NOMO-1 treated with dmso at 0.1 percent for 144 hours (cell line): ENCODE results near the gene COL26A1.

Experiments used
- DNase-seq: peaks from one replicate; lab custom pipeline; 2025; ENCODE audit not compliant: unreplicated experiment; lab: John Stamatoyannopoulos, UW

COL26A1 gene

DNA sequence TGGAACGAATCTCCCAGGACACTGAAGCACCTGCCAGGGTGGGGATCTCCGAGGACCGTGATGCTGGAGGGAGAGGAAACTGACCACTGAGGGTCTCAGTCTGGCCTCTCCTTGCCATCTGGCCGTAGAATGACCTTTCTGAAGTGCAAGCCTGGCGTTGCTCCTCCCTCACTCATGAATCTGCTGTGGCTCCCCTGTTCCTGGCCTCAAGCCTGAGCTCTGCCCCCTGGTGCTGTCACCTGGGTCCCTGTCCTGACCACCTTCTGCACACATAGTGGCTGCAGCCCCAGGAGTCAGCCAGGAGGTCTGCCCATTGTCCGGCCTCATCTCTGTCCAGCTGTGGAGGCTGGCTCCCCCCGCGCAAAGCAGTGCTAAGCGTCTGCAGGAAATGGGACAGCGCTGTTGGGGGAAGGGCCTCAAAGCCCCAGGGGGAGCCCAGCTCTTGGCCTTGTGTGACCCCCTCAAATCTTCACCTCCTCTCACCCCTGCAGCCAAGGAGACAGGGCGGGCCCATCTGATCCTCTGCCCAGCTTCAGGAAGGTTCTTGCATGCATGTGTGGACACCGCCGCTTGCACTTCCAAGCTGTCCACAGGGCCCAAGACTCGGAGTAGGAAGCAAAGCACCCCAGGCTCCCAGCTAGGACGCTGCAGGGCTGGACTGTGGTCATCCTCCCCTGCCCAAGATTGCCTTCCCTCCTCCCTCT is 200.7 kb downstream of the COL26A1 start:
- DNase-seq = no peak

DNA sequence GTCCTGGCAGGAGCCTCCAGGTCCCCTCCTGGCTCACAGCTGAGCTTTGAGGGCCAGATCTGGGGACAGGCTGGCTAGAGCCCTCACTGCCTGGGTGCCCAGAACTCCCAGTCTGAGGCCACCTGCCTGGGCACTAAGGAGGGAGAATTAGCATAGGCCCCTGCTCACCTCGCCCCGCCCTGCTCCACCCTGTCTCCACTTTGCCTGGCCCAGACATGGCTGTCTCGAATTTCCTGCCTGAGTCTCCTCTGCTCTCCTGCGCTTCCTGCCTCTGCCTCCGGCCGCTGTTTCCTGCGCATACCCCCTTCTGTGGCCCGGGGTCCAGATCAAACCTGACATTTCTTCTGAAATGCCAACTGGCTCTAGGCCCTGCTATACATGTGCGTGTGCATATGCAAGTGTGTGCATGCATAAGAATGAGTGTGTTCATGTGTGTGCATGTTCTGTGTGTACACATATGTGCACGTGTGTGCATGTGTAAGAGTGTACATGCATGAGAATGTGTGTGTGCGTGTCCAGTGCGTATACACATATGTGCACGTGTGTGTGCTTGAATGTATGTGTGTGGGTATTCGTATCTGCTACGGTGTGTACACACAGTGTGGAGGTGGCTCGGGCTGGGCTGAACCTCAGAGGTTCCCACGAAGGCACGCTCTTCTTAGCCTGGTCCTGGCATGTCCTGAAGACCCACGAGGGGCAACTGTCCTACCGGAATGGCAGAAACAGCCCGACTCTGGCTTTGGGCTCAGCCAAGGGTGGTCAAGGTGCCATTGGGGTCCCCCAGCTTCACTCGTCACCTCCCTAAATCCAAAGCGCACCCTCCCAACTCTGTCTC is 201.5 kb downstream of the COL26A1 start:
- DNase-seq = no peak

DNA sequence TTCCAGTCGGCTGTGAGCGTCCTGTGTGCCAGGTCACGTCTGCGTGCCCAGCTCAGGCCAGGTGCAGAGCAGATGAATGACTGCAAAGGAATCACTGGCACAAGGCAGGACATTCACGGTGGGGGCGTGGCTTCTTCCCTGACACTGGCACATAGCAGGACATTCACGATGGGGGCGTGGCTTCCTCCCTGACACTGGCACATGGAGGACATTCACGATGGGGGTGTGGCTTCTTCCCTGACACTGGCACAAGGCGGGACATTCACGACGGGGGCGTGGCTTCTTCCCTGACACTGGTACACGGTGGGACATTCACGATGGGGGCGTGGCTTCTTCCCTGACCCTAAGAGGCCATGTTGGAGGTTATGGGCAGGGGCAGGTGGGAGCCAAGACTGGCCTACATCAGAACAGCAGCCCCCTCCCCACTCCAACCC is 202.1 kb downstream of the COL26A1 start:
- no peak for DNase-seq

DNA sequence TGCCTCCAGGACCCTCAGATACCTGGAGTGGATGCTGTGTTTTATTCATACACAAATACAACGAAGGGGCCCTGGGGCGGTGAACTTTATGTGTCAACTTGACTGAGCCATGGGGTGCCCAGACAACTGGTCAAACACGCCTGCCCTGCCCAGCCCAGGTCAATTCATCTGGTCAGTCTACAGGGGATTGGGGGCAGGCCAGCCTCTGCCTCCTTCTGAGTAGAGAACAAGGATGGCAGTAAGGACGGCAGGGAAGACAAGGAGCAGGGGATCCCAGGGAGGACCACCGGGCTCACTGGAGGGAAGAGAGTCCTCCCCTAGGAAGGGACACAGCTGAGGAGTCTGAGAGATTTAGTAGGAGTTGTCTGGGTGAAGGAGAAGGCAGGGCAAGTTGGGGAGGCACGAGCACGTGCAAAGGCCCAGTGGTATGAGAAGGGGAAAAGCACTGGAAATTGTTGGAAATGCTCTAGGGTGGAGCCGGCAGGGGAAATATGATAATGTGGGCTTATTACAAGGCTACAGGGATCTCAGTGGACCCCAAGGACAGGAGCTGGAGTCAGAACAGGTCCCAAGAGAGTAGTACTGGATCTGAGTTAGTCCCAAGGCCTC is 203.0 kb downstream of the COL26A1 start:
- DNase-seq = no peak

DNA sequence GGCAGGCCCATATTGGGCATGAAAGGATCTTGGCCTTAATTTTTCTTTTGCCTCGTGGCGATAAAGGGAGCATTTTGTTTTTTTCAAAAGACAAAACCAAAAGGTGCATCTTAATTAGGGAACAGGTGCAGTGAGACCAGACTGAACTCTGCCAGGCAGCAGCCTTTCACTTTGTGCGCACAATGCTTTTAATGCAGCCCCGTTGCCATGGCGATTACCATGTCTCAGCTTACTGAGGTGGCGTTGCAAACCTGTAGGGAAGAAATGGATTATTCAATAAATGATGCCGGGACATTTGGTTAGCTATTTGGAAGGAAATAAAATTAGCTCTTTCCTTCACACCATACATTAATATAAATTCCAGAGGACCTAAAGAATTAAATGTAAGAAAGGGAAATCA is 204.6 kb downstream of the COL26A1 start:
- DNase-seq = no peak

DNA sequence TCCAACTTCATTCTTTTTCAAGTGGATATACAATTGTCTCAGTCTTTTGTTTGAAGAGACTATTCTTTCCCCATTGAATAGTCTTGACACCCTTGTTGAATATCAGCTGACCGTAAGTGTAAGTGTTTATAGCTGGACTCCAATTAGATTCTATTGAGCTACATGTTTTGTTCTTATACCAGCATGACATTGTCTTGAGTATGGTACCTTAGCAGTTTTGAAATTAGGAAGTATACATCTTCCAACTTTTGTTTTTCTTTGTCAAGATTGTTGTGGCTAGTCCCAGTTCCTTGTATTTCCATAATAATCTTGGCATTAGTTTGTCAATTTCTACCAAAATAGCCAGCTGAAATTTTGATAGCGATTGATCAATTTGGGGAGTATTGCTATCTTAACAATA is 209.5 kb downstream of the COL26A1 start:
- no peak for DNase-seq

DNA sequence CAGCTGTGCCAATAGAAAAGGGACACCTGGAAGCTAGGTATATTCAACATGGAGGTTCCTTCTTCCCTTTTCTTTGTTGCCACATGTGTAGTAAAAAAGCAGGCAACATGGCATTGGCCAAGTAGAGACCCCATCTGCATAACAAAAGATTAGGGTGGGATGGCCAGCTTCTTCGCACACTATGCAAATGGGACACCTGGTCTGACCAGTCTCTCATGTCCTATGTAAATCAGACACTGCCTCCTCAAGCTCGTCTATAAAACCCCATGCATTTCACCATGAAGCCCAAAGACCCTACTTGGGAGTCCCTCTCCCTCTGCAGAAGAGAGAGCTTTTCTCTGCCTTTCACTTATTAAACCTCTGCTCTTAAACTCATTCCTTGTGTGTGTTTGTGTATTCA is 212.5 kb downstream of the COL26A1 start:
- DNase-seq = no peak

DNA sequence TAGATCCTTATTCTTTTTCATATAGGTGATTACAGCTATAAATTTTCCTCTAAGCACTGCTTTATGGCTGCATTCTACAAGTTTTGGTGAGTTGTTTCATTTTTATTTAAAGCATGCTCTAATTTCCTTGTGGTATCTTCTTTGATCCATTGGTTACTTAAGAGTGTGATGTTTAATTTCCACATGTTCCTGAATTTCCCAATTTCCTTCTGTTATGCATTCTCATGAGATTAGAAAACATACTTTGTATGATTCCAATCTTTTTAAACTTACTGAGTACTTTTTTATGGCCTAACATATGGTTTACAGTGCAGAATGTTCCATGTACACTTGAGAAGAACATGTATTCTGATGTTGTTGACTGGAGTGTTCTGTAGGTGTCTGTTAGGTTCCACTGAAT is 213.0 kb downstream of the COL26A1 start:
- no peak for DNase-seq

DNA sequence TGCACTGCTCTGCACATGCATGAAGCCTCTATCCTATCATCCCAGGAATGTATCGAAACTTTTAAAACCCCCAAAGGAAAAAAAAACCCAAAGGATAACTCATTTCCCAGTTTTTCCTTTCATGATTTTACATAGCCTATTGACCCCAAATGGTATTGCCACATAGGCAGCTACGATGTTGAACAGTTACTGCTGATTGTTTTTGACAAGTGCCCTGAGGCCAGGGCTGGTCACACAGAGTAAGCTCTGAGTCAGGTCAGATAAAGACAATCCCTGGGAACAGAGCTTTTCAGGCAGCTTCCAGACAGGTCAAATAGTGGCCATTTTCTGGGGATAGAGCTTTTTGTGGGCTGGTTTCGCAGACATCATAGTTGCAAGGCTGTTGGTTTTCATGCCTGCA is 214.3 kb downstream of the COL26A1 start:
- no peak for DNase-seq

DNA sequence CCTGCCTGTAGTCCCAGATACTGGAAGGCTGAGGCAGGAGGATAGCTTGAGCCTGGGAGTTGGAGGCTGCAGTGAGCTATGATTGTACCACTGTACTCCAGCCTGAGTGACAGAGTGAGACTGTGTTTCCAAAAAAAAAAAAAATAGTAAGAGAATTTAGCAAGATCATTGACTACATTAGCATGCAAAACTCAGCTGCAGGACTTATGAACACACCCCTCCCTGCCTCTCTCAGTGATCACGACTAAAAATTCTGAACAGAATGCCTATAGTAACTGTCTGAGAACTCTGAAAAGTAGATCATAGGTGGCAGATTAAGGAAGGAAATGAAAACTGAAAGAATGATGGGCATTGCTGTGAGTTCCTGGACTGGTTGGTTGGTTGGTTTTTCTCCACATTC is 215.9 kb downstream of the COL26A1 start:
- DNase-seq = no peak

DNA sequence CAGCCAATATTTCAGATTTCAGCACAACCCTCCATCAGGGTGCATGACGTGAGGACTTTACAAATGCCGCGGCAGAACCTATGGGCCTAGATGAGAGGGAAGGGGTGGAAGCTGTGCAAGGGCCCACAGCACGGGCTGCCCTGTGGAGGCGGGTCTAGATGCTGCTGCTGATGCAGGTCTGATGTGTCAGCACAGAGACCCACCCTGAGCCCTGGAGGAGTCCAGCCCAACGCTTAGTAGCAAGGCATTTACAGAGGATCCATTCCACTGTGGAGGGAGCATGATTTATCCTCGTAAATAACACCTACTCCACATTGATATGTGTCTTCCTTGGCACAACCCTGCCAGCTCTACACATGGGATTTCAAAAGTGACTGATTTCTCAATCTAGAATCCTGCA is 217.9 kb downstream of the COL26A1 start:
- no peak for DNase-seq

DNA sequence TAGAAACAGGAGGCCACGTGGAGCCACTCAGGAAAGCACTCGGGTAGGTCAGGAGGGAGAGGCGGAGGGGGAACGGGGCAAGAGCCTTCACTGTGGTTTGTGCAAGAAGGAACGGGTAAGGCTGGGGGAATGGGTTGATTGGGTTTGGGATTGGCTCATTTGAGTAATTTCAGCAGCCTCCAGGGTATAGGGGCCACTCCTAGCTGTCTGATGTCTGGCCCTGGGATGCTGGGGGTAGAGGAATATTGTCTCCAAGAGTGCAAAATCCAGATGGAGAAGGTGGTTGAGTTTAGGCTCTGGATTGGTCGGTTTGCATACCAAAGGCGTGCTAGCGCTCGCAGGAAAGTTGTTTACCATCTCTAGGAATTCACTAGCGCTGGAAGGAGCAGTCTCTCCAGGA is 219.2 kb downstream of the COL26A1 start:
- no peak for DNase-seq

DNA sequence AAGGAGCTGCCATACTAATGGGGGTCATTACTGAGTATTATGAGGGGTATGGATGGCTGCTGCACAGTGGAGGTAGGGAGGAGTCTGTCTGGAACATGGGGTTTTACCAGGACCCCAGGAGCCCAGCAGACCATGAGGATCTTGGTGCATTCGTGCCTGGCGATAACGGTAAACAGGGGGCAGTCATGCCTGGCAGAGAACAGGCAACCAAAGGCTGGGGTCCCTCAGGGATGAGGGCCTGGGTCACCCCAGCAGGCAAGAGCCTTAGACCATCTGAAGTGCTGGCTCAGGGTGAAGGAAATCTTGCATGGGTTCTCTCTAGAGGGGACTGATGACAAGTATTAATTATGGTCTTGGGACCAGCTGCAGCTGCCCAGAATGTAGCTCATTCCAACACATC is 220.3 kb downstream of the COL26A1 start:
- DNase-seq = no peak

DNA sequence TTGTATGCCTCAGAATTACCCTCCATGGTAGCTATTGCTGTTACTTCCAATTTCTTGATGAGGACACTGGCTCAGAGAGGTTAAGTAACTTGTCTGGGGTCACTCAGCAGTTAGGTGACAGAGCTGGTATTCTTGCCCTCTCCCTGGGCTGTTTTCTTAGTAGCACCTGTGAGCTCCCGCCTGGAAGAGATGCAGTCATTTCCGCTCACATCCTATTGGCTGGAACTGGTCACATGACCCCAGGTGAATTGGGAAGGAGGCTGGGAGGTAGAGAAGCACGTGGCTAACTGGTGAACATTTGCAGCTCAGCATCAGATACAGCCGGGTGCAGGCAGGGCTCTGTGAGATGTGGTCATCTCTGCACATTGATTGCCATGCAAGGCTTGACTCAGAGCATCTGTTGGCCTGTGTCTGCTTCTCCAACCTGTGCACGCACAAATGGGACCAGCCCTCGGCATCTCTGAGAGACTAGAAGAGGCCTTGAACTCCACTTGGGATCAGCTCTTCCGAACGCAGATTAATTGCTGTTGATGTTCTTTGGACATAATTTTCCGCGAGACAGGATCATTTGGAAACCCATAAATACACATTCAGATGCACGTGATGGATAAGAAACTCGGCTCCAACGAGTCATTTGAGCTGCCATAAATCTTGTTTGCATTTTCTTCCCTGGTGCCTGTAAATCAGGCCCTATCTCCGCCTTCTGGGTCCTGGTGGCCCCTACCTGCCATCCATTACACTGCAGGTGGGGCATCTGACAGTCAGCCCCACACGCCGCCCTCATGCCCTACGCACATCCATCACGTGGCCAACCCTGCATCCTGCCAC is 223.6 kb downstream of the COL26A1 start:
- no peak for DNase-seq

DNA sequence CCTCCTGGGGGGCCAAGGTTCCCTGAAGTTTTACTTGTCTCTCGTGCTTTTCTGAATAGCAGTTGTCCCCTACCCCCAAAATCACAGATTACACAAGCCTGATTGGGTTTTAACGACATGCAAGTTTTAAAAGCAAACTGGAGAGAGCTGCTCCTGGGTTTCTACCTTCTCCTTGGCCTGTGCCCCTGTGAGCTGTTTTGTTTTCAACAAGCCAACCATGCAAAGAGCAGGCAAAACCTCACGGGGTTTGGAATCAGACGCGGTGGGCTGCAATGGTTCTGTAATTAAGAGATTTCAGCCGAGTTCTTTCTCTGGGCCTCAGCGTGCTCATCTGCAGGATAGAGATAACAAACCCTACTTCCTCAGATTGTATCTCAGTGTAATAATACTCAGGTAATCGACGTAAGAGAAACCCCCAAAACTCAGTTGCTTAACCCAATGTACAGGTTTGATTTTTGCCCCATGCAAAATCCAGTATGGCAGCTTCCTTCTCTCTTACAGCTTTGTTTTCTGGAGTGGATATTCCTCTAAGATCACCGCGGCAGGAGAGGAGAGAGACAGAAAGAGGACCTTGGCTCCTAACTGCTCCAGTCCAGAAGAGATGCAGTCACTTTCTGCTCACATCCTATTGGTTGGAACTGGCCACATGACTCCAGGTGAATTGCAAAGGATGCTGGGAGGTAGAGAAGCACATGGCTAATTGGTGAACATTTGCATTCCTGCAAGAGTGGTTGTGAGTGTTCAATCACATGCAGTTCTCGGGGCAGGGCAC is 224.4 kb downstream of the COL26A1 start:
- no peak for DNase-seq

DNA sequence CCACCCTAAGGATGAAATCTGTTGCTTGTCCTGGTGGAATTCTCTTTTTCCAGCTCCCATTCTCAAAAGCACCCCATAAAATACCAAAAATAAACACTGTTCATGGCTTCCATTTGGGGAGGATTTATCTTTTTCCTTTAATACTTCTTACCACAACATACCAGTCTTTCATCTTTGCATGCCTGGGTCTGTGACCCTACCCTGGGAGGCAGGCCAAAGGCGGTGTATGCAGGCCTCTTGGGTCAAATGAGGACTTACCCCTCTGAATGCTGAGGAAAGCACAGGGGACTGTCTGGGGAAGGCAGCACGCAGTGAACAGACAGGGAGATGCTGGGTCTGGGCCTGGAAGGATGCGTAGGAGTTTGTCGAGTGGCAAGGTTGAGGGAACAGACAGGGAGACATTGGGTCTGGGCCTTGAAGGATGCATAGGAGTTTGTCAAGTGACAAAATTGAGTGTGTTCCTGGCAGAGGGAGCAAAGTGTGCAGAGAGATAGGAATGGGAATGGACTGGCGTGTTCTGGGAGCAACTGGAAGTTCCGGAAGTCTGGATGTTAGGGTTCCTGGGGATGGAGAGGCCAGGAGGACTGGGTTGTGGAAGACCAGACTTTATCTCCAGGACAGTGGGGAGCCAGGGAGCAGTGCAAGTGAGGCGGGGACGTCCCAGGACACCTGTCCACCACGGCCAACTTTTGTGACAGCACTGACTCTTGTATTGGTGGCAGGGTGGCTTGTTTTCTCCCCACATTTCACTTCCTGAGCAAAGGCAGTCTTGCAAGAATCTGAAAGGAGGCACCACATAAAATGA is 225.7 kb downstream of the COL26A1 start:
- no peak for DNase-seq

DNA sequence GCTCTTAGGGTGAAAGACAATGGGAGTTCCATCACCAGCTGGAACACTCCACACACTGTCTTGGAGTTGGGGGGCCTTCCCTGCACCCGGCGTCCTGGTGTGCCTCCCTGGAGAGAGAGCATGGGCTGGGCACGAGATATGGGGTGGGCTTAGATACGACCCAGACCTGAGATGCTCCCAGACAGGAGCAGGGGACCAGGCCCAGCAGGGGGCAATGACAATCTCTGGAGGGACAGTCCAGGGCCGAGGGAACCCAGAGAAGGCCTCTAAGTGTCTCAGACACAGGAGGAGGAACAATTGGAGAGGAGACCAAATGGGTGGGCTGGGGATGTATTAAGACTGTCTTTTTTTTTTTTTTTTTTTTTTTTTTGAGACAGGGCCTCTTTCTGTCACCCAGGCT is 226.4 kb downstream of the COL26A1 start:
- DNase-seq = no peak

DNA sequence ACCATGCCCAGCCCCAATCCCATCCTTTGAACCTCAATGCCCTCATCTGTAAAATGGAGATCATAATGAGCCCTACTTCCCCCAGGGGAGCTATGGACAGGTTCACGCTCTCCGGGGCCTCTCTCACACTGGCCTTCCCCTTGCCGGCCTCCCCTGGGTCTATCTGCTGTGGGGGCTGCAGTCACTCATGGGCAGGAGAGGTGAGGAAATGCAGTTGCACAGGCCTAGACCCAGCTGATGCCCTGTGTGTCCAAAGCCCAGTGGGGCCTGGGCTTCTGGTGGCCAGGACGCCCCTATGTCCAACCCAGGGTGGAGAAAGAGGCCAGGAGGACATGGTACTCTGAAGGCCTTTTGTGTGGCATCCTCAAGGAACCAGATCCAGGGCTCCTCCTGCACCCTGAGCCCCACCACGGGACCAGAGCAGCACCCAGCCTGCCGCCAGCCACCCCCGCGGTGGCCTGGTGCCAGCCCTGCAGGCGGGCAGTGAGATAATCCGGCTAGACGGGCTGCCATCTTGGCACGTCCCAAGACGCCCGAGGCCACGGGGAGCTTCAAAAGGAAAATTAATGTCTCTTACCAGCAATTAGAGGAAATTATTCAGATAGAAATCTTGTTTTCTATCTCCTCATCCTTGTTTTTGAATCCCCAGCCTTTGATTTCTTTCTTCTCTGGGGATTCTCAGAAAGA is 227.4 kb downstream of the COL26A1 start:
- DNase-seq = no peak
